NK-92 treated with Interleukin-12 subunit alpha and Interleukin-12 subunit beta, amount 100 ng/mL, for 24 hours (cell line): ENCODE results near the gene RCL1.

ENCODE experiments used
- DNase-seq: peaks from one replicate; lab custom pipeline; 2025; lab: John Stamatoyannopoulos, UW

The RCL1 gene

DNA sequence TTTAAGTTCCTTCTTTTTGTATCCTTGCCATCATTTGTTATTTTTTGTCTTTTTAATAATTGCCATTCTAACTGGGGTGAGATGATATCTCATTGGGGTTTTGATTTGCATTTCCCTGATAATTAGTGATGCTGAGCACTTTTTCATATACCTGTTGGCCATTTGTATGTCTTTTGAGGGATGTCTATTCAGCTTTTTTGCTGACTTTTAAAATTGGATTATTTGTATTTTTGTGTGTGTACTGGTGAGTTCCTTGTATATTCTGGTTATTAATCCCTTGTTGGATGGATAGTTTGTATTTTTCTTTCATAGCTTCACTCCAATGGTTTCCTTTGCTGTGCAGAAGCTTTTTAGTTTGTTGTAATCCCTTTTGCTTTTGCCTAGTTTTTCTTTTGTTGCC is 19.1 kb downstream of the RCL1 start:
- no peak for DNase-seq

DNA sequence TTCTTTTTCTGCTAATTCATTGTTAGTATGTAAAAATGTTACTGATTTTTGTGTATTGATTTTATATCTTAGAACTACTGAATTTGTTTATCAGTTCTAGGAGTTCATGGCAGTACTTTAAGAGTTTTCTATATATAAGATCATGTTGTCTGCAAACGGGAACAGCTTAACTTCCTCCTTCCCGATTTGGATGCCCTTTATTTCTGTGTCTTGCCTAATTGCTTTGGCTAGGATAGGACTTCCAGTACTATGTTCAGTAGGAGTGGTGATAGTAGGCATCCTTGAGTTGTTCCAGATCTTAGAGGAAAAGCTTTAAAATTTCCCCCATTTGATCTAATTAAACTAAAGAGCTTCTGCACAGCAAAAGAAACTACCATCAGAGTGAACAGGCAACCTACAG is 20.1 kb downstream of the RCL1 start:
- no peak for DNase-seq

DNA sequence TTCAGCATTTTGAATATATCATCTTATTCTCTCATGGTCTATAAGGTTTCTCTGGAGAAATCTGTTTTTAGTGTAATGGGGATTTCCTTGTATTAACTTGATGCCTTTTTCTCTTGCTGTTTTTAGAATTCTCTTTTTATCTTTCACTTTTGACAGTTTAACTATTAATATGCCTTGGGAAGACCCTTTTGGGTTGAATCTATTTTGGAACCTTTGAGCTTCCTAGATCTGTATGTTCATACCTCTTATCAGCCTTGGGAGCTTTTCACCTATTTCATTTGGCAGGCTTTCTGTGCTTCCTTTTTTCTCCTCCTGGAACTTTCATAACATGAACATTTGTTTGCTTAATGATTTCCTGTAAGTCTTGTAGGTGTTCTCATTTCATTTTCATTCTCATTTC is 22.2 kb downstream of the RCL1 start:
- no peak for DNase-seq

DNA sequence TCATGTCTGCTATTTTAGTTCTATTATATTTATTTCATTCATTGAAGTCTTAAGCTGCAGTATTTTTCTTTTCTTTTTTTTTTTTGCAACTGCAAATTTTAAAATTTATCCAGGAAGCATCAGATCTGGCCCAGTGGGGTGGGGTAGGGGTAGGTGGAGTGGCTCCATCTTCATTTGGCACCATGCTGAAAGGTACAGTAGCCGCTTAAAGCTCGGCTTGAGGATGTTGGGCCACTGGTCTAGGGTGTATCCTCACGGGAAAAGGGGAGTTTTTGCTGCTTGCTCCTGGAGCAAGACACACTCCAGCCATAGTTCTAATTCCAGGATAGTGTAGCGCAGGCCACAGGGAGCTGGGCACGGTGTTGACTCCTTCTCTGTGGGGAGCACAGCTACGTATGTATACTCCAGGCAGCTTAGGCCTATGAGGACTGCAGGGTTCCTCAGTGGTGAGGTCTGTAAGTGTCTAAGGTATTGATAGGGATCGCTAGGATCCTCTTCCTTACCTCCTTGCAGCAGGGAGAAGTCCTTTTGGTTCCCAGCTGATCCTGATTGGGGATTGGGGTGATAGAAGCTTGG is 22.7 kb downstream of the RCL1 start:
- DNase-seq = no peak

DNA sequence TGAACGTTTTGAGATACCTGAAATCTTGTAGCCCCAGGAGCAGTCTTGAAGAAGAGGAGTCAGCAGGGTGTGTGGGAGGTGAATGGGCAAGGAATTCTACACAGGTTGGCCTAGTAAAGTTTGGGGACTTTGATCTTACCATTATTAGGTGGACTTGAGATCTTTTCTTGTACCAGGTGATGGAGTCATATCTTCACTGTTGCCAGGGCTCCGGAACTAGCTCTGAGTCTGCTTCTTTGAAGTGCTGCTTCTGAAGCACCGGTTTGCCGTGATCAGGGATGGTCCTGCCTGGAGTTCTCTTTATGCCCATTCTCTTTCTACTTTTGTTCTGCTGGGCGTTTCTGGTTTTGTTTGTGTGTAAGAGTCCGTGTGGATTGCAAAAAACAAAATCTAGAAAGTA is 27.4 kb downstream of the RCL1 start:
- no peak for DNase-seq

DNA sequence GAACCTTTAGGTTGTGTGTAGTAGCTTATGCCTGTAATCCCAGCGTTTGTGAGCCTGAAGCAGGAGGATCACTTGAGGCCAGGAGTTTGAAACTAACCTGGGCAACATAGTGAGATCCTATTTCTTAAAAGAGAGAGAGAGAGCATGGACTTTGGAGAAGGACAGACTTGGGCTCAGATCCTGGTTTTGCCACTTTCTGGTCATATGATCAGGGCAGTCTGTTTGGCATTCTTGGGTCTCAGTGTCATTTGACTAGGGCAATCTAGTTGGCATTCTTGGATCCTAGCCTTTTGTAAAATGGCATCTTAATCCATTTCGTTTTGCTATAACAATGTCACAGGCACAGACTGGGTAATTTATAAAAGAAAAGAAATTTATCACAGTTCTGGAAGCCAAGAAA is 28.4 kb downstream of the RCL1 start:
- DNase-seq = no peak

DNA sequence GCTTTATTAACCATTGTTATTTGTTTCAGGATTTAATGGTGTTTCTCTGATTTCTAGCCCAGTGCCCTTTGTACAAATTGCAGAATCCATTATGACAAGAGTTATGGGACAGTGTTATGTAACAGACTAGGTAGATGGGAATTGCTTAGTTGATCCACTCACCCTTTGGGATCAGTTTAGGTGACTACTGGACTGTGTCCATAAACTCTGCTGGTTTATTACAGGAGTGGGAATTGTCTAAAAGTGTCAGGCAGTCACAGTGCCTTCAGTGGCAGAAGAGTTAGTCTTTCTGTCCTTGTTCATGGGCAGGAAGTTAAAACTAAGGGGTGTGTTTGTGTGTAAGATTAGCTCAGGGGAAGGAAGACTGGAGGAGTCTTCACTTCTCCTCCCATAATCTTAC is 29.3 kb downstream of the RCL1 start:
- no peak for DNase-seq

DNA sequence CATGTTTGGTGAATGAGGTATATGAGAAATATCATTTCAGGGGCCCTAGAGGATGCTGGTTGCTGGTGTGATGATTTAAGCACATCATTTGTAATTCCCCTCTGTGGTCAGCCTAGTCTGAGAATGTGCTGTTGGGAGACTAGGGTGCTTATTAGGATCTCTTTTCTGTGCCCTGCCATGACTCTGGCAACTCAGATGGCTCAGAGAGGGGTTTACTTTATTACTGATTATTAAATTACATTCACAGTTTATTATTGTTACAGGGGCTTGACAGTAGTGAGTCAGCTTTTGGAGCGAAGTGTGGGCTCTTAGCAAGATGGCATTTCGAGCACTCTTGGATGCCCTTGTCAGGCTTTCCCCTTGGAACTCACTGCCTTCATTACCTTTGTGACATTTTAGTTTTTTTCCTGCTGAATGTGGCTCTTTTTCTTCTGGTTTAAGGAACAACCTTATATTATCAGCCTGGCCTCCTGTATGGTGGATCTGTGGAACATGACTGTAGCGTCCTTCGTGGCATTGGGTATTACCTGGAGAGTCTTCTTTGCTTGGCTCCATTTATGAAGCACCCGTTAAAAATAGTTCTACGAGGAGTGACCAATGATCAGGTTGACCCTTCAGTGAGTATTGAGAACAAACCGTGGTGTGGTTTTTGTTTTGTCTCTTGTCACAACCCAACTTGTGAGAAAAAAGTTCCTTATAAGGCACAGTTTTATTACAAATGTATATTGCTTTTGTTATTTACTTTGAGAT is 33.8 kb downstream of the RCL1 start:
- no peak for DNase-seq

DNA sequence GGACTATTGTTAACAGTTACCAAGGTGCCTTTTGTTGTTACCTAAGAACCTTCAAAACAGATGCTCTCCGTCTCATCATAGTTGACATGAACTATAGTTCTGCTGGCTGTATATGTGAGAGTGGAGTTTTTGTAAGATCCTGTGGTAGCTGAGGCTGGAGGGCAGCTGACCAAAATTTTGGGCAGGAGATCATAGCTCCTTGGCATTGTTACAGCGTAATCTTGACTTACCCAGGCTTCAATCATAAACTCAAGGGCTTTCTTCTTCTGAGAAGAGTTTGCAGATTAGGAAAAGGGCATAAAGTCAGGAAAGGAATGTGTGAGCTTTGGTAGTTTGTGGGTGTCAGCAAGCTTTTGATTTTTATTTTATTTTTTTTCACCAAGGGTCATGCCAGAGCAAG is 34.5 kb downstream of the RCL1 start:
- DNase-seq = no peak

DNA sequence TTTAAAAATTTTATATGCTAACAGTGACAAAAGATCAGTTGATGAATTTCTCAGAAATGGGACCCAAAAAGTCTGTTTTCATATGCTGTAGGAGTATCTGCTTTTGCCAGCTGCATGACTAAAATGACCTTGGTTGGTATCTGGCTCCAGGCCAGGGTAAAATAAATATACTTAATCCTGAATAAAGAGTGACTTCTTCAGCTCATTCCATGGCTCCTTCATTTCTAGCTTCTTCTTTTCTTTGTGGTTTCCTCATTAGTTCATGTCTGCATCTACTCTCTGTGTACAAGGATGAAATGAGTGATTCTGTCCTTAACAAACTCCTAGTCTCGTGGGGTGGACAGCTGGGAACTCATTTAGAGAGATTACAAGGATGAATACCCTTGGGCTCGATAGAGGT is 36.0 kb downstream of the RCL1 start:
- no peak for DNase-seq

DNA sequence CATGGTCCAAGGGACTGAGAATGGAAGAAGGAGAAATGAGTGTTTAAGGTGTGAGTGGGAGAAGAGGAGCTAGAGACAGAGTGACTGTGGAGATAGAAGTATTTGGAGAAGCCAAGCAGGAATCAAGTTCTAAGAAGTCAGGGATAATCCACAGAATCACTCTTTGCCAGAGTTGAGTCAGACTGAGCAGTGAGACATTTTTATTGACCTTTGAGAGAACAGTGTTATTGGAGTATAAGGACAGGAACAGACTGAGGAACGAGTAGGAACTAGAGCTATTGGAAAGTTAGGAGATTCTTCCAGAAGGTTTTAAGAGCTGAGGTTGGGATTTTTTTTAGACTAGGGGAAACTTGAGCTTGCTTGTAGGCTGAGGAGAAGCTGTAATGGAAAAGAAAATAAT is 37.2 kb downstream of the RCL1 start:
- no peak for DNase-seq

DNA sequence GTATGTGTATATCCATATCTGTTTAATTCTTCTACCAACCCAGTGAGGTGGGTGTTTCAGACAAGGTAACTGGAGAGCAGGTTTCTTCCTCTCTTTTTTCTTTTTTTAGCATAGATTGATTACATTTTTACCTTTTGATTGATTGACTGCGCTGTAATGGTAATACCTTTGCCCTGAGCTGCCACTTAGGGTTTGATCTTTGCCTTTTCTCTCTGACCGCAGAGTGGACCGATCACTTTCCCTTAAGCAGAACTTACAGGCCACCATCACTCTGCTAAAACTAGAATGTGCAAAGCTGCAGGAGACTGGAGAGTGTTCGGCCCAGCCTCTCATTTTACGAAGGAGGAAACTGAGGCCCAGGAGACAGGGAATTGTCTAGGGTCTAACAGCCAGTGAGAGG is 38.0 kb downstream of the RCL1 start:
- no peak for DNase-seq

DNA sequence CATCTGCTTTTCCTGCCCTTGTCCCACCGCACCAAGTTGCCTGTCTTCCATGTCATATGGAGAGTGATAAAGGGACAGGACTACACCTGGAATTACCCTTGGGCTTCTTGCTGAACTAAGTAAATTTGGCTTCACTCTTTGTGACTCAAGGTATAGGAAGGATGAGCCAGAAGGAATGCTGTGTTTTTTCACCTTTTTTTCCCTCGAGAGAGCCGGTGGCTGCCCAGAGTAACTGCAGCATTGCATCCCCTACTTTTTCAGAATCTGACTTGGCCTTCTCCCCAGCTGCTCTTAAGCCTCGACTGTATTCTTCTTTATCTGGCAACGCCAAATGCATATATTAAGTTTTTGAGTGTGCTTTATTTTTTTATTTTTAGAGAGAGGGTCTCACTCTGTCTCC is 38.4 kb downstream of the RCL1 start:
- DNase-seq = no peak

DNA sequence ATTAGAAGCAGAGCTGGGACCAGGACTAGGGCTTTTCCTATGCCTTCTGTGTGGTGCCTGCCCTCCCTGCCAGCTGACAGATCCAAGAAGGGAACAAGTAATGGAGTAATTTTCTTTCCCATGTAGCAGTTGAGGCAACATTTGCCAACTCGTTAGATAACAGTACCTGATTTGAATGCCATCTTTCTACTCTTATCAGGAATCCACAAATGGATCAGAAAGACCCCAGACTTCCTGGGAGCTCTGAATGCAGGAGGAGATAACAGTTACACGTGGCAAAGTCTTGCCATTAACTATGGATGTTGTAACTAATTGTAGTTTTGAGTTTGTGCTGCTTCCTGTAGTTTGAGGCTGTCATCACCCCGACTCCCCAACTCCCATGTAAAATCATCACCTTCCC is 39.2 kb downstream of the RCL1 start:
- no peak for DNase-seq

DNA sequence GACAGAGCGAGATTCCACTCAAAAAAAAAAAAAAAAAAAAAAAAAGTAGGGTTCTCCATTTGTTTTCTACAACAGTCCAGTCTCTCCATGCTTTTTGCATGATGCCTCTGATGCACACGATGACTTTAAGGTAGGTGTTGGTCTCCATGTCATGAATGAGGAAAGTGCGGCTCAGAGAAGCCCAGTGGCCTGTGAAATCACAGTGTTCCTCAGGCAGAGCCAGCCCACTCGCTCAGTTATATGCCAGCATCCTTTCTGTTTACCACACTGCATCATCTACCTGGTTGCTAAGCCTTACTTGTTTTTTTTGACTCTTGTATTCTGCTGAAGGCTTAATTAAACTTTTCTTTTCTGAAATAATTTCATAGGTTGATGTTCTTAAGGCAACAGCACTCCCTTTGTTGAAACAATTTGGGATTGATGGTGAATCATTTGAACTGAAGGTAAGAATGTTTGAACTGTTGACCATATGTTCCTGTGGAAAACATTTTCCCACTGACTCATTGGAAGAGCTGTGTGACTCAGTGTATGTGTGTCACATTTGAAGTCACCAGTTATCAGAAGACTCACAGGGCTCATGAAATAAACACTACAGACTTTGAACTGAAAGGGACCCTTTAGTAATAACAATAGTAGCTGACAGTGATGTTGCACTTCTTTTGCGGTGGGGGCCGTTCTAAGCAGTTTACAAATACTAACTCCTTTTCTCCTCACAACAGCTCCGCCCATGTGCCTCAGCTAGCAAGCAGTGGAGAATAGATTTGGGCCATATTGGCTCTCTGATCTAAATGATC is 40.2 kb downstream of the RCL1 start:
- DNase-seq = no peak

DNA sequence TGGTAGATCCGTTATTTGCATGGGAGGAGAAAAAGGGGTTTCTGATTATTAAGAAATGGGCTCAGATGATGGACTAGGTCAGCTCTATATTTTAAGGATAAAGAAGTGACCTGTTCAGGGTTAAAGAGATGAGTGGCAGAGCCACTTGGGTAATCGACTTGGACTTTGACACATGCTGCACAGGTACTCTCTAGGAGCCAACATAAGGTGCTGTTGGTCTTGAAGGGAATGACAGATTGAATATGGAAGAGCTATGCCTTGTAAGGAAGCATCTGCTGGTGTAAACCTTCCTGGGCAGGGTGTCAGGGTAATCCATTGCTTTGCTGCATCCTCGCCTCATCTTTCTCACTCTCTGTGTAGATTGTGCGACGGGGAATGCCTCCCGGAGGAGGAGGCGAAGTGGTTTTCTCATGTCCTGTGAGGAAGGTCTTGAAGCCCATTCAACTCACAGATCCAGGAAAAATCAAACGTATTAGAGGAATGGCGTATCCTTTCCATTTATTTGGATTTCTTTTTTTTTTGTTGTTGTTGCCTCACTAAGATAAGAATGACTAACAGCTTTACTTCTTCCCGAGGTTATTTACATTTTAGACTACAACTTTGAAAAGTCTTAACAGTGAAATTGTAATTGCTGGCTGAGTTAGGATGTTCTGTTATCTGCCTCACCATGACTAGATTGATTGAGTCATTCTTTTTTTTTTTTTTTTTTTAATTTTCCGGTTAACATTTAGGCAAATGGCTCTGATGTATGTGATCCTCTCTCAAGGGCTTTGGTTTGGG is 41.2 kb downstream of the RCL1 start:
- DNase-seq = no peak

DNA sequence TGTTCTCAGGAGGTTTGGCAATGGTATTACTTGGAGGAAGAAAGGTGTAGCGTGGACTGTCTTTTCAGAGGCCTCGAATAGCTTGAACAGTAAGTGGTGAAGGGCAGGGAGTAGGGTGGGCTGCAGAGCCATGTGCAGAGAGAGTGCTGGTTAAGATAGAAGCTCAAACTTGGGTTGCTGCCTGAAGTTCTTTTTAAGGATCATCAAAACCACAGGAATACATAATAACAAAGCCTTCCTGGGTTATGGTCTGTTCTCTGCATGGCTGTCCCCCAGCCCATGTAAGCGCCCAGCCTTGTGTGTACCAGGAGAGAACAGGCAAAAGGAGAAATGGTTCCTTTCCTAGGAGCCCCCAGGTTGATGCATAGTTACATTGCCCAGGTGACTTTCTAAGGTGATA is 43.9 kb downstream of the RCL1 start:
- no peak for DNase-seq

DNA sequence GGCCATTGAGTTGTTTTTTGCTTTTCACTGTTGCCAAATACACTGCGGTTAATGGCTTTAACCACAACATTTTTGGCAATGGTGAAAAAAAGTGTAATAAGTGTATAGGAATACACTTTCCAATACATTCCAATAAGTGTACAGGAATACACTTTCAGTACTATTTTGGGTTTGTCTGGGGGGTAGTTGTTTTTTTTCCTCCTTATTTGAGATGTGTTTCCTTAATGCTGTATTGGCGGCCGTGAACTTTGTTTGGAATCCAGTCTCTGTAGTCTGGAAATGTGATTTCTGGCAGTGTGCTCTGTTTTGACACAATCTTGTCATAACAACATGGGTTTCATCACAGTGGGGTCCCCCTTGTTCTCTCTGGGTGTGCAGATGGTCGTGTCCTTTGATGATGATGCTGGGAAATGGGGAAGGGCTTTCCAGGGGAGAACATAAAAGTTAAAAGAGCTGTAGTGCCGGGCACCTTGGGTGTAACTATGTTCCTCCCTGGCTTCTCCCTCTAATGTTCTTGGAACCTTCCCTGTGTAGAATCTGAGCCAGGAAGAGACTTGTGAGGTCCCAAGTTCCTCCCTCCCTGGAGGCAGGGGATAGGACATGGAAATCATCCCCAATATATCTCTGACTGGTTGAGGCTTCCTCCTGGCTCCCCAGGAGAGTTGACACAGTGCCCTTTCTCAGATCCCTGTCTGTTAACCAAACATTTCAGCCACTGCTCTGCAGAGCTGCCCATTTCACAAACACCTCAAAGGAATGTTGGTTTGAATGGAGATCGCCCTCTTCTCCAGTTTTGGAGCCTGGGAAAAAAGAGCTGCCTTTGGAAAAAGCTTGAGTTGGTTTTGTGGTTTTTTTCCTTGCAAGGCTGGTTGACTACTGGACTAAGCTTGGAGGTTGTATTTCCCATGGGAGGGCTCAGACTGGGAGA is 44.8 kb downstream of the RCL1 start:
- no peak for DNase-seq

DNA sequence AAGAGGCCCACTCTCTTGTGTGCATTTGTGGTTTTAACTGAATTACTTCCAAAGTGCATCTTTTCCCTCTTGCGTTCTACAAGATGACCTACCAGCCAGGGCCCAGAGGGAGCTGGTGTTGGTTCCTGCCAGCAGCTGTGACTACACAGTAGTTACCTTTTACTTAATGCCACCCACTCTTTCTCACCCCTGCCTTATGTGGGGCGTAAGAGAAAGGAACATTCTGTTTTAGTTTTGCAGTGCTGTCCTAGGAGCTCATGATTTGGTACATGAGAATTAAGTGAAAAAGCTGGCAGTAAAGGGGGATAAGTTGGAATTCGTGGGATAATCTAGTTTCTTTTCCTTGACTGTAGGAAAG is 45.4 kb downstream of the RCL1 start:
- DNase-seq = no peak

DNA sequence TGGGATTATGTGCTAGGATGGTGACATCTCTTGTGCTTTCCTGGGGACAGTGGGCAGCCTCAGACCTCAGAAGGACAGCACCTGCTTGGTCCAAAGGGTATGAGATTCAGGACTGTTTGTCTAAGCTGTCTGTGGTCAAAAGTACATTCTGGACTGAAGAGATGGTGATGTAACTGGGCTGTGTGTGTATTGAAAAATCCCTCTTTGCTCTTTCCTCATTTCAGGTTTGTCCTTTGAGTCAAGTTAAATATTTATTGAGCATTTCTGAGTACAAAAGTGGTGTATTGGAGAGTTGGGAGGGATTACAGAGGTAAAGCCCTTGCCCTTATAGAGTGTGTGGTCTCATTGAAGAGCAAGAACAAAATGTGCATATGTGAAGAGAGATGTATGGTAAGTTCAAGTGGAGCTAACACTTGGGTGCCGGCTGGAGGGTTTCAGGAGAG is 46.7 kb downstream of the RCL1 start:
- DNase-seq = no peak

DNA sequence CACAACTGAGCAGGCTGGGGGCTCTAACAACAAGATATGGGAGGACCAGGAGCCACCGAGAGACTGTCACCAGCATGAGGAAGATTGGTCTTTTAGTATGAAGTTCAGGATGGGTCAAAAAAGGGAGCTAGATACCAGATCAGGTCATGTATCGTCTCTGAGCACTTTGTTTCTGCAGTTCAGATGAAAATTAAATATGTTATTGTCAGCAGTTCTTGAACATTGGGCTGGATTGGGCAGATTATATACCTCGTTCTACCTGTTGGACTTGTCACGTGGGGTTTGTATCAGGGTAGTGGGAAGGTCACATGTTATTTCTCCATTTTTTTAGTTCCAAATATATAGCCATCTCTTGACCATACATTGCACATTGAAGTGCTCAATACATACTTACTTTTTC is 47.3 kb downstream of the RCL1 start:
- no peak for DNase-seq

DNA sequence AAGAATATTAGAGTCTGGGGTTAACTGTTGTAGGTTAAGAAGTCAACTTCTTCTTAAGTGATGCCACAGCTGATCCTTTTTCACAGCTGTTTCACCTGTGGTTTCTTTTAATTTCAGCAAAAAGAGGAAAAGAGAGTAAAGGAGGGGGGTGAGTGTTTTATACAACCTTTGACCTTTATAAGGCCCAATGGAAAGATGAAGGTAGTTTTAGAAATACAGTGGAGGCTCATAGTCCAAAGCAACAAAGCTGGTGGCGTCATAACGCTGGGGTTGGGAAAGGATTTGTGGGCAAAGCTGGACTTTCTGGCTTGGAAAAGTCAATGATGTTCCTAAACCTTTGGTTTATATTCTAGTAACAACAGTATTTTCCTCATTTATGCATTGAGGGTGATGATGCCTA is 49.5 kb downstream of the RCL1 start:
- no peak for DNase-seq
